IMR-90 (cell line): ENCODE measurements around the gene SMIM29. TPM values are rescaled to one million over a fixed set of nuclear protein-coding genes. Genes with fewer than 3 reads are reported as not detected.

Source experiments
- ATAC-seq: fragments of 200-7000 bp; cut with Tn5 transposase; 2 replicates; pipeline ENCODE4 v1.9.1; 2020; ENCODE audit warnings: low read depth, mild to moderate bottlenecking, moderate library complexity
- BruUV-seq: library from RNA; stranded (reverse); fragments of 400-500 nt; replicated peaks from 2 replicates; lab custom pipeline; 2021; lab: Mats Ljungman, UMichigan
- CTCF ChIA-PET: fragments of 300-600 bp; formaldehyde crosslinking; extraction: SDS; loops from one replicate; lab custom pipeline; 2021; ENCODE audit warnings: antibody characterized with exemption; lab: Yijun Ruan, JAX
- POLR2A ChIA-PET: fragments of 300-600 bp; sonication (Branson Sonifier 250); formaldehyde crosslinking; loops from one replicate; lab custom pipeline; 2022; ENCODE audit warnings: antibody characterized with exemption; ENCODE audit not compliant: unreplicated experiment; lab: Charles Lee
- DNase-seq: peaks from one replicate; pipeline ENCODE4 v3.0.0; 2013
- H2AFZ ChIP-seq: replicated peaks from 2 replicates; pipeline ENCODE3; 2013; ENCODE audit warnings: low read length, mild to moderate bottlenecking; ENCODE audit not compliant: poor library complexity
- H2AK5ac ChIP-seq: 2 replicates; pipeline ENCODE4 v1.6.1; 2013; ENCODE audit warnings: low read depth, low read length, inconsistent platforms
- H2AK9ac ChIP-seq: replicated peaks from 2 replicates; pipeline ENCODE3; 2013; ENCODE audit warnings: mild to moderate bottlenecking, low read depth, low read length, moderate library complexity; ENCODE audit not compliant: poor library complexity
- H2BK120ac ChIP-seq: 2 replicates; pipeline ENCODE4 v1.6.1; 2013; ENCODE audit warnings: low read depth, low read length, inconsistent platforms
- H2BK15ac ChIP-seq: 3 replicates; pipeline ENCODE4 v1.6.1; 2013; ENCODE audit warnings: low read depth, low read length, inconsistent platforms
- H2BK20ac ChIP-seq: 2 replicates; pipeline ENCODE4 v1.6.1; 2013; ENCODE audit warnings: low read depth, mild to moderate bottlenecking, inconsistent platforms, low read length, moderate library complexity
- H2BK5ac ChIP-seq: 2 replicates; pipeline ENCODE4 v1.6.1; 2013; ENCODE audit warnings: mild to moderate bottlenecking, low read depth, low read length, inconsistent platforms; ENCODE audit not compliant: poor library complexity, severe bottlenecking
- H3K14ac ChIP-seq: replicated peaks from 2 replicates; pipeline ENCODE4 v1.6.1; 2013; ENCODE audit warnings: low read depth, low read length, inconsistent platforms
- H3K18ac ChIP-seq: 2 replicates; pipeline ENCODE4 v1.6.1; 2013; ENCODE audit warnings: low read depth, low read length, control low read depth
- H3K23ac ChIP-seq: 2 replicates; pipeline ENCODE4 v1.6.1; 2013; ENCODE audit warnings: low read depth, low read length, inconsistent platforms
- H3K27ac ChIP-seq: 2 replicates; pipeline ENCODE4 v1.5.1; 2013; ENCODE audit warnings: mild to moderate bottlenecking, control low read depth, low read length; ENCODE audit not compliant: insufficient read depth
- H3K27me3 ChIP-seq: 2 replicates; pipeline ENCODE4 v1.6.1; 2013; ENCODE audit warnings: low read length; ENCODE audit not compliant: control insufficient read depth, insufficient read depth
- H3K36me3 ChIP-seq: 2 replicates; pipeline ENCODE4 v1.6.1; 2013; ENCODE audit warnings: low read length, mixed read lengths; ENCODE audit not compliant: control insufficient read depth, insufficient read depth
- H3K4ac ChIP-seq: 2 replicates; pipeline ENCODE4 v1.6.1; 2013; ENCODE audit warnings: low read depth, low read length, inconsistent platforms
- H3K4me1 ChIP-seq: 2 replicates; pipeline ENCODE4 v1.6.1; 2013; ENCODE audit warnings: low read length, mixed read lengths; ENCODE audit not compliant: control insufficient read depth, insufficient read depth
- H3K4me2 ChIP-seq: 2 replicates; pipeline ENCODE4 v1.6.1; 2013; ENCODE audit warnings: low read depth, mild to moderate bottlenecking, control low read depth, low read length, moderate library complexity
- H3K4me3 ChIP-seq: 2 replicates; pipeline ENCODE4 v1.5.1; 2013; ENCODE audit warnings: low read depth, mild to moderate bottlenecking, control low read depth, low read length, moderate library complexity; ENCODE audit not compliant: insufficient read depth
- H3K56ac ChIP-seq: 2 replicates; pipeline ENCODE4 v1.6.1; 2013; ENCODE audit warnings: low read length, inconsistent platforms; ENCODE audit not compliant: insufficient read depth; ENCODE audit errors: extremely low read depth
- H3K79me1 ChIP-seq, 2 experiments: 2 replicates each; pipeline ENCODE4 v1.6.1; 2013; ENCODE audit warnings: low read length in 2 of 2, inconsistent platforms in 1 of 2, low read depth in 1 of 2
- H3K9ac ChIP-seq: 2 replicates; pipeline ENCODE4 v1.6.1; 2013; ENCODE audit warnings: low read depth, low read length, control low read depth
- H3K9me1 ChIP-seq: 2 replicates; pipeline ENCODE4 v1.6.1; 2013; ENCODE audit warnings: low read length, inconsistent platforms; ENCODE audit not compliant: insufficient read depth
- H3K9me3 ChIP-seq: 2 replicates; pipeline ENCODE4 v1.6.1; 2013; ENCODE audit warnings: low read length; ENCODE audit not compliant: control insufficient read depth, insufficient read depth
- H4K20me1 ChIP-seq: 2 replicates; pipeline ENCODE4 v1.6.1; 2013; ENCODE audit warnings: low read length, inconsistent platforms; ENCODE audit not compliant: insufficient read depth
- H4K5ac ChIP-seq: 2 replicates; pipeline ENCODE4 v1.6.1; 2013; ENCODE audit warnings: mild to moderate bottlenecking, low read depth, low read length, control low read depth
- H4K8ac ChIP-seq, 2 experiments: 2 replicates each; pipeline ENCODE4 v1.6.1; 2013; ENCODE audit warnings: low read depth in 2 of 2, low read length in 2 of 2, control low read depth in 1 of 2, inconsistent platforms in 1 of 2
- H4K91ac ChIP-seq: 2 replicates; pipeline ENCODE4 v1.6.1; 2013; ENCODE audit warnings: low read depth, low read length, inconsistent platforms; ENCODE audit not compliant: insufficient read depth
- BHLHE40 ChIP-seq: fragments of 150-350 bp; IDR thresholded peaks from 2 replicates; pipeline ENCODE4 v1.6.1; 2016; ENCODE audit warnings: mild to moderate bottlenecking, low read depth, low read length
- CEBPB ChIP-seq: IDR thresholded peaks from 2 replicates; pipeline ENCODE4 v1.6.1; 2012; ENCODE audit warnings: low read depth, low read length, improper control_type of control experiment
- CHD1 ChIP-seq: IDR thresholded peaks from 2 replicates; pipeline ENCODE4 v1.6.1; 2012; ENCODE audit warnings: low read depth, low read length, improper control_type of control experiment
- CTCF ChIP-seq: conservative IDR thresholded peaks from 2 replicates; pipeline ENCODE4 v1.5.1; 2012; ENCODE audit warnings: mild to moderate bottlenecking, low read depth, low read length, improper control_type of control experiment
- ELK1 ChIP-seq: fragments of 150-350 bp; IDR thresholded peaks from 2 replicates; pipeline ENCODE4 v1.6.1; 2016; ENCODE audit warnings: low read depth, mild to moderate bottlenecking, low read length, moderate library complexity, borderline replicate concordance
- FOS ChIP-seq: fragments of 150-350 bp; IDR thresholded peaks from 2 replicates; pipeline ENCODE4 v1.6.1; 2016; ENCODE audit warnings: low read depth, low read length
- MAFK ChIP-seq: IDR thresholded peaks from 2 replicates; pipeline ENCODE4 v1.6.1; 2012; ENCODE audit warnings: low read depth, low read length, improper control_type of control experiment
- MAZ ChIP-seq: IDR thresholded peaks from 2 replicates; pipeline ENCODE4 v1.6.1; 2012; ENCODE audit warnings: low read depth, mild to moderate bottlenecking, low read length, improper control_type of control experiment, moderate library complexity, borderline replicate concordance
- MXI1 ChIP-seq: IDR thresholded peaks from 2 replicates; pipeline ENCODE4 v1.6.1; 2012; ENCODE audit warnings: low read depth, mild to moderate bottlenecking, low read length, moderate library complexity, borderline replicate concordance
- NFE2L2 ChIP-seq: fragments of 150-350 bp; IDR thresholded peaks from 2 replicates; pipeline ENCODE4 v1.6.1; 2016; ENCODE audit warnings: low read depth, mild to moderate bottlenecking, low read length
- POLR2A ChIP-seq: IDR thresholded peaks from 2 replicates; pipeline ENCODE4 v1.6.1; 2012; ENCODE audit warnings: mild to moderate bottlenecking, low read depth, low read length
- RAD21 ChIP-seq: IDR thresholded peaks from 2 replicates; pipeline ENCODE4 v1.6.1; 2012; ENCODE audit warnings: low read length, improper control_type of control experiment
- RCOR1 ChIP-seq: IDR thresholded peaks from 2 replicates; pipeline ENCODE4 v1.6.1; 2012; ENCODE audit warnings: mild to moderate bottlenecking, low read length, improper control_type of control experiment; ENCODE audit not compliant: insufficient replicate concordance
- RFX5 ChIP-seq: IDR thresholded peaks from 2 replicates; pipeline ENCODE4 v1.8.0; 2012; ENCODE audit warnings: low read depth, mild to moderate bottlenecking, low read length, moderate library complexity
- SMC3 ChIP-seq: fragments of 150-350 bp; IDR thresholded peaks from 2 replicates; pipeline ENCODE4 v1.6.1; 2016; ENCODE audit warnings: low read depth, mild to moderate bottlenecking, antibody characterized with exemption, low read length, moderate library complexity
- USF2 ChIP-seq: fragments of 150-350 bp; IDR thresholded peaks from 2 replicates; pipeline ENCODE4 v1.6.1; 2017; ENCODE audit warnings: mild to moderate bottlenecking, antibody characterized with exemption, low read length, low read depth
- WGBS, 2 experiments: methylation state at CpG; one replicate each; pipeline versions ENCODE4 v1.1.5 to v1.1.7; 2013; ENCODE audit warnings: missing lambda C conversion rate in 2 of 2; ENCODE audit not compliant: insufficient read length in 1 of 2; ENCODE audit errors: extremely low coverage in 2 of 2; 5-methylcytosine and 5-hydroxymethylcytosine counted together
- dilution Hi-C: fragments of 300-500 bp; cut with HindIII; formaldehyde crosslinking; loops from one replicate; pipeline ENCODE4 v1.14.3; 2018; ENCODE audit warnings: low sequenced_read_pairs; ENCODE audit not compliant: unreplicated experiment
- in situ Hi-C: fragments of 300-500 bp; cut with MboI; formaldehyde crosslinking; loops from 3 replicates; pipeline ENCODE4 v1.14.3; 2019; ENCODE audit warnings: low sequenced_read_pairs, inconsistent platforms, mixed read lengths
- intact Hi-C: fragments of 100-400 bp; cut with micrococcal nuclease; formaldehyde crosslinking; loops from 2 replicates; pipeline ENCODE4 v1.10.0; 2022
- polyA plus RNA-seq, 3 experiments: library from polyadenylated mRNA; depleted of rRNA; stranded (reverse); fragments of >200 nt; gene quantifications; 2 replicates each; pipeline ENCODE4 v1.2.3, GENCODE V29; 2012; ENCODE audit warnings: low replicate concordance in 1 of 3
- total RNA-seq: library from RNA; depleted of rRNA; stranded (reverse); fragments of >200 nt; gene quantifications from 2 replicates; pipeline ENCODE4 v1.2.3, GENCODE V29; 2012

Gene SMIM29
- total and polyA plus RNA-seq, 2 of the 4 experiments (the other 2 are of a cell fraction) = 8.4 to 28.9 TPM

GRCh38 chr6:34259529-34260069, 10.8 kb upstream of the SMIM29 start:
- H3K27ac ChIP-seq = no peak overlapping the region
- no peak overlapping the region for H3K14ac ChIP-seq
- no peaks in the 10 kb centered on the region for H3K9me1 ChIP-seq
- no peaks in the 10 kb centered on the region for H4K20me1 ChIP-seq
- no peak overlapping the region for H4K8ac ChIP-seq
- no peak overlapping the region for H3K4me2 ChIP-seq
- H3K36me3 ChIP-seq = no peaks in the 10 kb centered on the region
- H3K23ac ChIP-seq = no peak overlapping the region
- no peak overlapping the region for H4K5ac ChIP-seq
- no peak overlapping the region for H4K91ac ChIP-seq
- dilution Hi-C loops = no loop called here
- WGBS, 2 experiments = 100% methylated on average over 1 of the region's 6 CpGs; no CpG with 5 or more reads in 1 of the 2 experiments
- H2AK9ac ChIP-seq = no peak overlapping the region
- no peak overlapping the region for H3K4ac ChIP-seq
- no peak overlapping the region for H2BK120ac ChIP-seq
- H3K9me3 ChIP-seq = peaks cover 2% of the 10 kb centered on the region; the same call in 1 of the 2 replicates
- no peaks in the 10 kb centered on the region; a peak in 1 of 4 replicates for H3K79me1 ChIP-seq
- ChIA-PET CTCF (interaction anchor here (0.7 kb wide), 1 partner anchor 216 kb away, joined by 4 read pairs; no protein-coding TSS in a partner anchor), POLR2A (no interaction called here)
- H3K18ac ChIP-seq = no peak overlapping the region
- no peak overlapping the region for H2AK5ac ChIP-seq
- DNase-seq (no peak), ATAC-seq (no peak)
- H2BK20ac ChIP-seq = no peak overlapping the region
- H2BK5ac ChIP-seq = no peak overlapping the region
- no TSS peak for BruUV-seq
- no peak overlapping the region for H2AFZ ChIP-seq
- no peaks in the 10 kb centered on the region for H3K4me1 ChIP-seq
- no peak overlapping the region for H3K56ac ChIP-seq
- in situ Hi-C loops = no loop called here
- no peak overlapping the region for H3K9ac ChIP-seq
- no peak overlapping the region for H2BK15ac ChIP-seq
- intact Hi-C loops = no loop called here
- no peak overlapping the region for H3K4me3 ChIP-seq
- no peaks in the 10 kb centered on the region for H3K27me3 ChIP-seq
- TF ChIP-seq USF2 = no peak
- TF ChIP-seq RFX5 = no peak
- TF ChIP-seq MAFK = no peak
- no peak for TF ChIP-seq BHLHE40
- no peak for TF ChIP-seq NFE2L2
- TF ChIP-seq ELK1 = no peak
- no peak for TF ChIP-seq MAZ
- no peak for TF ChIP-seq POLR2A
- TF ChIP-seq SMC3 = no peak
- no peak for TF ChIP-seq FOS
- no peak for TF ChIP-seq CHD1
- TF ChIP-seq RAD21 = no peak
- TF ChIP-seq CTCF = no peak
- no peak for TF ChIP-seq CEBPB
- no peak for TF ChIP-seq RCOR1
- no peak for TF ChIP-seq MXI1
